Myocyte (in vitro differentiated cells): ENCODE measurements around the gene MUC2. TPM values are rescaled to one million over a fixed set of nuclear protein-coding genes. Genes with fewer than 3 reads are reported as not detected.

Source experiments
- DNase-seq: peaks from one replicate; pipeline ENCODE4 v3.0.0-alpha.2; 2012; ENCODE audit warnings: low read depth
- total RNA-seq: library from RNA; depleted of rRNA; stranded (reverse); fragments of >200 nt; gene quantifications from 2 replicates; pipeline ENCODE4 v1.2.3, GENCODE V29; 2014

The MUC2 gene
- total RNA-seq, 1 donor from 2014 or later = not detected

- DNase-seq = no peak
Observed at GRCh38 chr11:1118755-1119603, 44.3 kb downstream of the MUC2 start.

GRCh38 chr11:1119604-1120146 is 45.0 kb downstream of the MUC2 start:
- no peak for DNase-seq

GRCh38 chr11:1120532-1121330 is 46.1 kb downstream of the MUC2 start:
- DNase-seq = no peak

- DNase-seq = no peak
Observed at GRCh38 chr11:1121331-1121812, 46.7 kb downstream of the MUC2 start.

GRCh38 chr11:1121813-1122663 is 47.4 kb downstream of the MUC2 start:
- peak; percentile 26 for DNase-seq

- DNase-seq = no peak
Observed at GRCh38 chr11:1122664-1123002, 48.0 kb downstream of the MUC2 start.

GRCh38 chr11:1123970-1124369 is 49.3 kb downstream of the MUC2 start:
- no peak for DNase-seq

Other genes starting within 250 kb of the MUC2 start
- 16.6 and 26.5 TPM in 2 replicates for gene CRACR2B, start 247.0 kb upstream of the MUC2 start, total RNA-seq
- 900 and 1,201 TPM in 2 replicates for gene CD151, start 241.9 kb upstream of the MUC2 start, total RNA-seq
- gene POLR2L, start 232.3 kb upstream of the MUC2 start, total RNA-seq = 66.0 and 91.9 TPM in 2 replicates
- 56.7 and 63.9 TPM in 2 replicates for gene TSPAN4, start 232.0 kb upstream of the MUC2 start, total RNA-seq
- gene CHID1, start 164.1 kb upstream of the MUC2 start, total RNA-seq = 50.7 and 57.6 TPM in 2 replicates
- 26.2 and 26.9 TPM in 2 replicates for gene AP2A2, start 149.0 kb upstream of the MUC2 start, total RNA-seq
- not detected in 2 replicates for gene MUC6, start 38.2 kb upstream of the MUC2 start, total RNA-seq
- not detected in 2 replicates for gene MUC5AC, start 83.1 kb downstream of the MUC2 start, total RNA-seq
- gene MUC5B, start 148.2 kb downstream of the MUC2 start, total RNA-seq = not detected in 2 replicates
- gene TOLLIP, start 234.8 kb downstream of the MUC2 start, total RNA-seq = 38.9 and 41.6 TPM in 2 replicates